Cardiac muscle cell (in vitro differentiated cells and primary cell): ENCODE results near the gene MYO9B. TPM values are rescaled to one million over a fixed set of nuclear protein-coding genes. Genes with fewer than 3 reads are reported as not detected.
"Not testable (repeated sequence)": the region's sequence is repeated elsewhere in the genome, so short reads cannot be mapped to it uniquely, and the experiment has no call there.

Source experiments
- DNase-seq, 2 donors: peaks; one replicate each; pipeline versions ENCODE4 v3.0.0 to v3.0.0-alpha.2; 2010 to 2017; ENCODE audit warnings: low read depth in 1 of 2, low spot score in 1 of 2
- H3K27ac ChIP-seq: fragments of 200-600 bp; sonication (generic); 2 replicates; pipeline ENCODE4 v1.5.1; 2016
- H3K27me3 ChIP-seq: fragments of 200-600 bp; sonication (generic); 2 replicates; pipeline ENCODE4 v1.6.0; 2016; ENCODE audit warnings: control low read depth
- H3K36me3 ChIP-seq: fragments of 200-600 bp; sonication (generic); 2 replicates; pipeline ENCODE4 v1.5.1; 2016; ENCODE audit warnings: control low read depth
- H3K4me1 ChIP-seq: fragments of 200-600 bp; sonication (generic); 2 replicates; pipeline ENCODE4 v1.8.1; 2017; ENCODE audit warnings: low read depth, mild to moderate bottlenecking, mixed run types
- H3K4me3 ChIP-seq: fragments of 200-600 bp; sonication (generic); 2 replicates; pipeline ENCODE4 v1.5.1; 2016; ENCODE audit warnings: mild to moderate bottlenecking
- H3K9me3 ChIP-seq: fragments of 200-600 bp; sonication (generic); 2 replicates; pipeline ENCODE4 v1.5.1; 2017; ENCODE audit warnings: low read depth, mild to moderate bottlenecking, control low read depth
- polyA plus RNA-seq: library from polyadenylated mRNA; unstranded; fragments of >200 nt; fragmentation: Nextera tagmentation; extraction: Ambion mirVana; gene quantifications from 2 replicates; pipeline ENCODE4 v1.2.1, GENCODE V29; 2016
- total RNA-seq: library from RNA; depleted of rRNA; stranded (reverse); fragments of >200 nt; gene quantifications from 2 replicates; pipeline ENCODE4 v1.2.3, GENCODE V29; 2016
- TF ChIP-seq, protein P1 (sequence below): IDR thresholded peaks from 2 replicates; pipeline ENCODE4 v1.5.1; 2012; ENCODE audit warnings: low read depth, mild to moderate bottlenecking, low read length

The MYO9B gene
- total and polyA plus RNA-seq, 2 experiments from 2014 or later: 17.7 to 47.9 TPM

DNA sequence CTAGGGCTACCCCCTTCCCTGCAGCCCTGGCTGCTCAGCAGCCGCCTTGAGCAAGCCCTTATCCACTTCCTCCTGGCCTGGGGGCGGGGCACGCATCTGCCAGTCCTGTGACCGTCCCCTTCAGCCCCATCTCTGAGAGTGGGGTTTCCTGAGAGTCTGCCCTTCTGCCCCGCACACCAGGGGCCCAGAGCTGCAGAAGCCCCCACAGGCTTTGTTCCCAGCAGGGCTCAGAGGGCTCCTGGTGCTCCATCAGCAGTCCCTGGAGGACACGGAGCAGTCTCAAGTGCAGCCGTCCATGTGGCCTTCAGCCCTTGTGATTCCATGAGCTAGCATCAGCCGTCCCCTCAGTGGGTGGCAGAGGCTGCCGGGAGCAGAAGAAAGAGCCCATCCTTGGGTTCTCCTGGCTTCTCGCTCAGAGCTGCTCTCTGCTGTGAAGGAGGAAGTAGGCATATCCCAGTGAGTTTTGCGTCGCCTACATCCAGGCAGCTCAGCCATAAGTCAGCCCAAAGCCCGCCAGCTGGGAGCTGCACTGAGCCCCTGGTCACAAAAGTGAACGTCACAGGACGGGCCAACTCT lies 16.3 kb downstream of the MYO9B start:
- Histone ChIP-seq H3K9me3 (no peaks in the 10 kb centered on the region), H3K27ac (no peak overlapping the region), H3K36me3 (no peaks in the 10 kb centered on the region), H3K27me3 (no peaks in the 10 kb centered on the region), H3K4me3 (no peak overlapping the region), H3K4me1 (peaks cover 3% of the 10 kb centered on the region)
- no peak for DNase-seq
- TF ChIP-seq, protein P1, sequence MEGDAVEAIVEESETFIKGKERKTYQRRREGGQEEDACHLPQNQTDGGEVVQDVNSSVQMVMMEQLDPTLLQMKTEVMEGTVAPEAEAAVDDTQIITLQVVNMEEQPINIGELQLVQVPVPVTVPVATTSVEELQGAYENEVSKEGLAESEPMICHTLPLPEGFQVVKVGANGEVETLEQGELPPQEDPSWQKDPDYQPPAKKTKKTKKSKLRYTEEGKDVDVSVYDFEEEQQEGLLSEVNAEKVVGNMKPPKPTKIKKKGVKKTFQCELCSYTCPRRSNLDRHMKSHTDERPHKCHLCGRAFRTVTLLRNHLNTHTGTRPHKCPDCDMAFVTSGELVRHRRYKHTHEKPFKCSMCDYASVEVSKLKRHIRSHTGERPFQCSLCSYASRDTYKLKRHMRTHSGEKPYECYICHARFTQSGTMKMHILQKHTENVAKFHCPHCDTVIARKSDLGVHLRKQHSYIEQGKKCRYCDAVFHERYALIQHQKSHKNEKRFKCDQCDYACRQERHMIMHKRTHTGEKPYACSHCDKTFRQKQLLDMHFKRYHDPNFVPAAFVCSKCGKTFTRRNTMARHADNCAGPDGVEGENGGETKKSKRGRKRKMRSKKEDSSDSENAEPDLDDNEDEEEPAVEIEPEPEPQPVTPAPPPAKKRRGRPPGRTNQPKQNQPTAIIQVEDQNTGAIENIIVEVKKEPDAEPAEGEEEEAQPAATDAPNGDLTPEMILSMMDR: no peak

DNA sequence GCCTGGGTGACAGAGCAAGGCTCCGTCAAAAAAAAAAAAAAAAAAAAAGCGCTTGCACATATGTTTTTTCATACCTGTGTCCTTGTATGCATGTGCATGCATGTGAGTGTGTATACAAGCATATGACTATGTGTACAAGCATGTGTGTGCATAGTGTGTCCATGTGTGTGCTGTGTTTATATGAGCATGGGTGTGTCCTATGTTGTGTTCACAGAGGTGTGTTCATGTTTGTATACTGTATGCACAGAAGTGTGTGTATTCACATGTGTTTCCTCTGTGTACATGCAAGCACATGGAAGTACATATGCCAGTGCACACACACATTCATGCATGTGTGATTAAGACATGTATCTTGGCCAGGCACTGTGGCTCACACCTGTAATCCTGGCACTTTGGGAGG lies 17.1 kb downstream of the MYO9B start:
- no peak for DNase-seq
- Histone ChIP-seq H3K36me3 (no peaks in the 10 kb centered on the region), H3K4me3 (no peak overlapping the region), H3K27me3 (no peaks in the 10 kb centered on the region), H3K9me3 (no peaks in the 10 kb centered on the region), H3K27ac (no peak overlapping the region), H3K4me1 (peaks cover 9% of the 10 kb centered on the region)
- TF ChIP-seq, protein P1: no peak

DNA sequence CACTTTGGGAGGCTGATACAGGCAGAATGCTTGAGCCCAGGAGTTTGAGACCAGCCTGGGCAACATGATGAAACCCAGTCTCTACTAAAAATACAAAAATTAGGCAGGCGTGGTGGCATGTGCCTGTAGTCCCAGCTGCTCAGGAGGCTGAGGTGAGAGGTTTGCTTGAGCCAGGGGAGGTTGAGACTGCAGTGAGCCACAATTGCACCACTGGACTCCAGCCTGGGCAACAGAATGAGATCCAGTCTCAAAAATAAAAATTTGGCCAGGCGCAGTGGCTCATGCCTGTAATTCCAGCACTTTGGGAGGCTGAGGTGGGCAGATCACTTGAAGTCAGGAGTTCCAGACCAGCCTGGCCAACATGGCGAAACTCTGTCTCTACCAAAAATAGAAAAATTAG lies 19.1 kb downstream of the MYO9B start:
- H3K36me3 ChIP-seq, H3K4me3 ChIP-seq, H3K9me3 ChIP-seq, H3K27me3 ChIP-seq, H3K27ac ChIP-seq: not testable (repeated sequence)
- H3K4me1 ChIP-seq: peaks cover 11% of the 10 kb centered on the region
- peak in 1 of 2 donors; percentile 27 for DNase-seq

DNA sequence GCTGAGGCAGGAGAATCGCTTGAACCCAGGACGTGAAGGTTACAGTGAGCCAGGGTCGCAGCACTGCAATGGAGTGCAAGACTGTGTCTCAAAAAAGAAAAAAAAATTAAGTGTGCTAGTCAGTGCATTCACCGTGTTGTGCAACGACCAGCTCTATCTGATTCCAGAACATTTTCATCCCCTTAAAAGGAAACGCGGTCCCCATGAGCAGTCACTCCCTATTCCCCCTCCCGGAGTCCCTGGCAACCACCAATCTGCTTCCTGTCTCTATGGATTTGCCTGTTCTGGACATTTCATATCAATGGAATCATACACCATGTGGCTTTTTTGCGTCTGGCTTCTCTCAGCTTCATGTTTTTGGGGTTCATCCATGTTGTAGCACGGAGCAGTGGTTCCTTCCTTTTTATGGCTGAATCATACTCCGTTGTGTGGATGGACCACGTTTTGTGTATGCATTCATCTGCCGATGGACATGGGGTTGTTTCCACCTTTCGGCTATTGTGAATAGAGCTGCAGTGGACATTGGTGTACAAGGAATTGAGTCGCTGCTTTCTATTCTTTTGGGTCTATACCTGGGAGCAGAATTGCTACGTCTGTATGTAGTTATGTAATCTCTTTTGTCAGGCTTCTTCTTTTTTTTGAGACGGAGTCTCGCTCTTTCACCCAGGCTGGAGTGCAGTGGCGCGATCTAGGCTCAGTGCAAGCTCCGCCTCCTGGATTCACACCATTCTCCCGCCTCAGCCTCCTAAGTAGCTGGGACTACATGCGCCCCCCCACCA lies 19.8 kb downstream of the MYO9B start:
- TF ChIP-seq, protein P1: no peak

DNA sequence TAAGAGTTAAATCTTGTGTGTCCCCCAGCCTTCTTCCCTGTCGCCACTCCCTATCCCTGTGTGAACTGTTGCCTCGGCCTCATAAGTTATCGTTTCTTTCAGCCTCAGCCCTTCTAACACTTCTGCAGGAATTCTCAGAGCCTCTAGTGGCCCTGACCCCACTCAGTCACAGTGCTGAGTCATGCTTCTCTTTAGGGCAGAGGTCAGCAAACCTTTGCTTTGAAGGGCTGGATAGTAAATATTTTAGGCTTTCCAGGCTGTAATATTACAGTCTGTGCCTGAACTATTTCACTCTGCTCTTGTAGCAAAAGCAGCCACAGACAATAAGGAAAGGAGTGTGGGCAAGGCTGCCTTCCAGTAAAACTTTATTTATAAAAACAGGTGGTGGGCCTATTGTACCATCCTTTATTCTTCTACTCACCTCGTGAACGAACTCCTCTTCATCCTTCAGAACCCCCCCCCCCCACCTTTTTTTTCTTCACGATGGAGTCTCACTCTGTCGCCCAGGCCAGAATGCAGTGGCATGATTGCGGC lies 22.1 kb downstream of the MYO9B start:
- H3K4me3 ChIP-seq: no peak overlapping the region
- TF ChIP-seq, protein P1: no peak
- H3K27me3 ChIP-seq: no peaks in the 10 kb centered on the region
- no peaks in the 10 kb centered on the region for H3K9me3 ChIP-seq
- peaks cover 11% of the 10 kb centered on the region for H3K4me1 ChIP-seq
- no peaks in the 10 kb centered on the region for H3K36me3 ChIP-seq
- DNase-seq: peak; percentile 68 to 72
- H3K27ac ChIP-seq: peak overlapping the region; percentile 77

More for the DNA sequence above, 19.8 kb downstream of the MYO9B start:
- Histone ChIP-seq H3K4me1 (peaks cover 11% of the 10 kb centered on the region), H3K9me3 (no peaks in the 10 kb centered on the region), H3K4me3 (no peak overlapping the region), H3K27ac (no peak overlapping the region), H3K36me3 (no peaks in the 10 kb centered on the region), H3K27me3 (no peaks in the 10 kb centered on the region)
- DNase-seq: peak in 1 of 2 donors; percentile 98

DNA sequence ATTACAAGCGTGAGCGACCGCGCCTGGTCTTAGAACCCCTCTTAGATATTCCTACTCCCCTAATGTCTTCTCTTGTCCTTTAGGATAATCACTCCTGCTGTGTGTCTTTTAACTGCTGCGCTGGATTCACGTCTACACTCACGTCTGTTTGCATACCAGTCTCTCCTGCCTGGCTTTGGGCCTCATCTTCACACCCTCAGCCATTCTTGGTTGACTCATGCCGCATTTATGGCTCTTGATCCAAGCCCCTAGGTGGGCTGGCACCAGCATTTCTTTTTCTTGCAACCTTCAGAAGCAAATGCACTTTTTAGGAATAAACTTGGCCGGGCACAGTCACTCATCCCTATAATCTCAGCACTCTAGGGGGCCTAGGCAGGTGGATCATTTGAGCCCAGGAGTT lies 22.7 kb downstream of the MYO9B start:
- H3K27me3 ChIP-seq: no peaks in the 10 kb centered on the region
- no peak overlapping the region for H3K4me3 ChIP-seq
- peak overlapping the region; percentile 77 for H3K27ac ChIP-seq
- H3K4me1 ChIP-seq: peaks cover 11% of the 10 kb centered on the region
- DNase-seq: no peak
- no peaks in the 10 kb centered on the region for H3K36me3 ChIP-seq
- TF ChIP-seq, protein P1: no peak
- no peaks in the 10 kb centered on the region for H3K9me3 ChIP-seq
